Stimulated activated naive CD8-positive, alpha-beta T cell treated with anti-CD3 and anti-CD28 coated beads, Interleukin-15, Interleukin-2, amounts not matched to agents 100 ng/mL and 50 ng/mL, for 24 hours (primary cell): ENCODE data around the gene THUMPD2.
"Not testable (repeated sequence)": the region's sequence is repeated elsewhere in the genome, so short reads cannot be mapped to it uniquely, and the experiment has no call there.

Source experiments
- H3K27ac Mint-ChIP-seq: one replicate; pipeline ENCODE4 v1.8.0; 2021; ENCODE audit warnings: mild to moderate bottlenecking, mixed read lengths
- H3K27me3 Mint-ChIP-seq: one replicate; pipeline ENCODE4 v1.8.0; 2021; ENCODE audit warnings: mixed read lengths
- H3K36me3 Mint-ChIP-seq: one replicate; pipeline ENCODE4 v1.8.0; 2021; ENCODE audit warnings: low read depth, mixed read lengths
- H3K4me1 Mint-ChIP-seq: one replicate; pipeline ENCODE4 v1.8.0; 2021; ENCODE audit warnings: low read depth, mixed read lengths
- H3K4me3 Mint-ChIP-seq: one replicate; pipeline ENCODE4 v1.8.0; 2021; ENCODE audit warnings: mild to moderate bottlenecking, mixed read lengths
- H3K9me3 Mint-ChIP-seq: one replicate; pipeline ENCODE4 v1.8.0; 2021; ENCODE audit warnings: mixed read lengths

Gene THUMPD2

GRCh38 chr2:39778775-39779340 is at the start of gene THUMPD2:
THUMPD2 (minus strand) TSS chr2:39779258; CDS start chr2:39779239, 19 bp downstream.
- Mint-ChIP-seq H3K9me3 (no peaks in the 10 kb centered on the region), H3K27me3 (no peaks in the 10 kb centered on the region), H3K4me3 (peak within 1 kb of the TSS; percentile 94), H3K4me1 (peaks cover 76% of the 10 kb centered on the region), H3K27ac (peak within 1 kb of the TSS; percentile 93), H3K36me3 (peaks cover 26% of the 10 kb centered on the region)

GRCh38 chr2:39821871-39822270 is 42.8 kb upstream of the THUMPD2 start:
- Mint-ChIP-seq H3K4me3 (no peak overlapping the region), H3K9me3 (no peaks in the 10 kb centered on the region)

GRCh38 chr2:39816845-39817244 is 37.8 kb upstream of the THUMPD2 start:
- Mint-ChIP-seq H3K4me1 (no peaks in the 10 kb centered on the region), H3K36me3 (no peaks in the 10 kb centered on the region), H3K27ac (no peak overlapping the region), H3K4me3 (no peak overlapping the region), H3K9me3 (peaks cover 11% of the 10 kb centered on the region), H3K27me3 (peaks cover 18% of the 10 kb centered on the region)

More at GRCh38 chr2:39821871-39822270, 42.8 kb upstream of the THUMPD2 start:
- H3K27ac Mint-ChIP-seq = no peak overlapping the region
- no peaks in the 10 kb centered on the region for H3K36me3 Mint-ChIP-seq
- no peaks in the 10 kb centered on the region for H3K4me1 Mint-ChIP-seq
- no peaks in the 10 kb centered on the region for H3K27me3 Mint-ChIP-seq

- Mint-ChIP-seq H3K27ac (no peak overlapping the region), H3K4me3 (no peak overlapping the region), H3K9me3 (peaks cover 11% of the 10 kb centered on the region), H3K27me3 (peaks cover 18% of the 10 kb centered on the region), H3K36me3 (no peaks in the 10 kb centered on the region), H3K4me1 (no peaks in the 10 kb centered on the region)
Observed at GRCh38 chr2:39816428-39816827, 37.4 kb upstream of the THUMPD2 start.

- Mint-ChIP-seq H3K4me1 (no peaks in the 10 kb centered on the region), H3K27ac (no peak overlapping the region), H3K4me3 (no peak overlapping the region), H3K36me3 (no peaks in the 10 kb centered on the region), H3K27me3 (peaks cover 4% of the 10 kb centered on the region), H3K9me3 (peaks cover 27% of the 10 kb centered on the region)
Observed at GRCh38 chr2:39805936-39806608, 27.0 kb upstream of the THUMPD2 start.

- Mint-ChIP-seq H3K4me1 (no peaks in the 10 kb centered on the region), H3K27me3 (no peaks in the 10 kb centered on the region), H3K9me3 (peaks cover 27% of the 10 kb centered on the region), H3K36me3 (no peaks in the 10 kb centered on the region), H3K27ac (no peak overlapping the region), H3K4me3 (no peak overlapping the region)
Observed at GRCh38 chr2:39803839-39804238, 24.8 kb upstream of the THUMPD2 start.

GRCh38 chr2:39800752-39801151 is 21.7 kb upstream of the THUMPD2 start:
- no peak overlapping the region for H3K27ac Mint-ChIP-seq
- peaks cover 18% of the 10 kb centered on the region for H3K9me3 Mint-ChIP-seq
- H3K4me3 Mint-ChIP-seq = no peak overlapping the region
- H3K36me3 Mint-ChIP-seq = no peaks in the 10 kb centered on the region
- H3K27me3 Mint-ChIP-seq = no peaks in the 10 kb centered on the region
- H3K4me1 Mint-ChIP-seq = no peaks in the 10 kb centered on the region

GRCh38 chr2:39796134-39796533 is 17.1 kb upstream of the THUMPD2 start:
- Mint-ChIP-seq H3K36me3 (no peaks in the 10 kb centered on the region), H3K4me1 (no peaks in the 10 kb centered on the region), H3K4me3 (no peak overlapping the region), H3K9me3 (peaks cover 3% of the 10 kb centered on the region), H3K27ac (no peak overlapping the region), H3K27me3 (peaks cover 3% of the 10 kb centered on the region)

- not testable (repeated sequence) for H3K4me3 Mint-ChIP-seq, H3K27me3 Mint-ChIP-seq, H3K36me3 Mint-ChIP-seq, H3K4me1 Mint-ChIP-seq, H3K27ac Mint-ChIP-seq, H3K9me3 Mint-ChIP-seq
Observed at GRCh38 chr2:39790216-39790818, 11.3 kb upstream of the THUMPD2 start.

- H3K27me3 Mint-ChIP-seq = peaks cover 4% of the 10 kb centered on the region
- H3K4me1 Mint-ChIP-seq = peaks cover 3% of the 10 kb centered on the region
- no peak overlapping the region for H3K27ac Mint-ChIP-seq
- no peaks in the 10 kb centered on the region for H3K36me3 Mint-ChIP-seq
- peaks cover 9% of the 10 kb centered on the region for H3K9me3 Mint-ChIP-seq
- no peak overlapping the region for H3K4me3 Mint-ChIP-seq
Observed at GRCh38 chr2:39787950-39788349, 8.9 kb upstream of the THUMPD2 start.

- Mint-ChIP-seq H3K27me3 (peaks cover 4% of the 10 kb centered on the region), H3K4me3 (no peak overlapping the region), H3K4me1 (peaks cover 13% of the 10 kb centered on the region), H3K27ac (no peak overlapping the region), H3K36me3 (no peaks in the 10 kb centered on the region), H3K9me3 (peaks cover 9% of the 10 kb centered on the region)
Observed at GRCh38 chr2:39786761-39787522, 7.9 kb upstream of the THUMPD2 start.

- Mint-ChIP-seq H3K36me3 (peaks cover 10% of the 10 kb centered on the region), H3K9me3 (no peaks in the 10 kb centered on the region), H3K27ac (no peak overlapping the region), H3K4me3 (no peak overlapping the region), H3K27me3 (no peaks in the 10 kb centered on the region), H3K4me1 (peaks cover 43% of the 10 kb centered on the region)
Observed at GRCh38 chr2:39782591-39782990, 3.5 kb upstream of the THUMPD2 start.

- Mint-ChIP-seq H3K4me1 (peaks cover 52% of the 10 kb centered on the region), H3K9me3 (no peaks in the 10 kb centered on the region), H3K4me3 (no peak overlapping the region), H3K27me3 (no peaks in the 10 kb centered on the region), H3K27ac (no peak overlapping the region), H3K36me3 (peaks cover 14% of the 10 kb centered on the region)
Observed at GRCh38 chr2:39781697-39782096, 2.6 kb upstream of the THUMPD2 start.

GRCh38 chr2:39780825-39781600 is 2.0 kb upstream of the THUMPD2 start:
- Mint-ChIP-seq H3K27ac (no peak overlapping the region), H3K36me3 (peaks cover 17% of the 10 kb centered on the region), H3K4me3 (peak overlapping the region; percentile 6), H3K9me3 (no peaks in the 10 kb centered on the region), H3K27me3 (no peaks in the 10 kb centered on the region), H3K4me1 (peaks cover 59% of the 10 kb centered on the region)
